ENCODE results near the gene PABPN1.

The PABPN1 gene

GRCh38 chr14:23299211-23299957 lies 21.9 kb upstream of the PABPN1 start:
- no peak overlapping the region for H3K27ac ChIP-seq
- TF ChIP-seq CTCF (conservative IDR thresholded peaks at IDR 0.05) (peak; percentile 28), ZFX (IDR thresholded peaks at IDR 0.05) (no peak)

GRCh38 chr14:23299986-23300686 lies 21.1 kb upstream of the PABPN1 start:
- TF ChIP-seq ZFX (IDR thresholded peaks at IDR 0.05), result no peak
- TF ChIP-seq CTCF (conservative IDR thresholded peaks at IDR 0.05), result peak; percentile 13
- peak overlapping the region; percentile 94 for H3K27ac ChIP-seq

DNA sequence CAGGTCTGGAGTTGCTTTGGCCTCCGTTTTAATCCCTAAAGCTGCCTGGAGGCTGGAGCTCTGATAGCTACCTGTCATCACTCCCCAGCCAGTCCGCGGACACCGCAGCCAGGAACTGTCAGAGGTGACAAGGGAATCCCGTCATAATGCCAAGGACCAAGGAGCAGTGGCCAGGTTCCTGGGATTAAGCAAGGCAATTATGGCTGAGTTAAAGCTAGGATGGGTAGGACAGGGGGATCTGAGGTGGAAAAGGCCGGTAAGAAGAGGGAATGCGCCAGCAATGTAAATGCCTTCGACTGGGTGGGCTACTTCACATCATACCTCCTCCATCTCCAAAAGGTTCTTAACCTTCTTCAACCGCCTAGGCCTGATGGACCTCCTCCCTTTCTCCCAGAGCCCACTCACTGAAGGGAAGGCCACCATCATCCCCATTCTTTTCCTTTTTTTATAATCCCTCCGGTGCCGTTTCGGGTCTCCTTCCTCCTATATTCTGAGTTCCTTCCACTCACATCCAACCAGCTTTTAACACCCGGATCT lies 20.5 kb upstream of the PABPN1 start:
- H3K27ac ChIP-seq, result peak overlapping the region; percentile 94
- TF ChIP-seq CTCF (conservative IDR thresholded peaks at IDR 0.05) (no peak), ZFX (IDR thresholded peaks at IDR 0.05) (no peak)

GRCh38 chr14:23301288-23301968 lies 19.8 kb upstream of the PABPN1 start:
- H3K27ac ChIP-seq, result peak overlapping the region; percentile 94
- TF ChIP-seq CTCF (conservative IDR thresholded peaks at IDR 0.05) (peak; percentile 93), ZFX (IDR thresholded peaks at IDR 0.05) (no peak)

- peak; percentile 89 for TF ChIP-seq ZFX (IDR thresholded peaks at IDR 0.05)
- no peak; the same call in 1 of the 2 replicates for TF ChIP-seq CTCF (conservative IDR thresholded peaks at IDR 0.05)
- H3K27ac ChIP-seq, result peak overlapping the region; percentile 94
Observed at GRCh38 chr14:23301969-23302289, 19.3 kb upstream of the PABPN1 start.

DNA sequence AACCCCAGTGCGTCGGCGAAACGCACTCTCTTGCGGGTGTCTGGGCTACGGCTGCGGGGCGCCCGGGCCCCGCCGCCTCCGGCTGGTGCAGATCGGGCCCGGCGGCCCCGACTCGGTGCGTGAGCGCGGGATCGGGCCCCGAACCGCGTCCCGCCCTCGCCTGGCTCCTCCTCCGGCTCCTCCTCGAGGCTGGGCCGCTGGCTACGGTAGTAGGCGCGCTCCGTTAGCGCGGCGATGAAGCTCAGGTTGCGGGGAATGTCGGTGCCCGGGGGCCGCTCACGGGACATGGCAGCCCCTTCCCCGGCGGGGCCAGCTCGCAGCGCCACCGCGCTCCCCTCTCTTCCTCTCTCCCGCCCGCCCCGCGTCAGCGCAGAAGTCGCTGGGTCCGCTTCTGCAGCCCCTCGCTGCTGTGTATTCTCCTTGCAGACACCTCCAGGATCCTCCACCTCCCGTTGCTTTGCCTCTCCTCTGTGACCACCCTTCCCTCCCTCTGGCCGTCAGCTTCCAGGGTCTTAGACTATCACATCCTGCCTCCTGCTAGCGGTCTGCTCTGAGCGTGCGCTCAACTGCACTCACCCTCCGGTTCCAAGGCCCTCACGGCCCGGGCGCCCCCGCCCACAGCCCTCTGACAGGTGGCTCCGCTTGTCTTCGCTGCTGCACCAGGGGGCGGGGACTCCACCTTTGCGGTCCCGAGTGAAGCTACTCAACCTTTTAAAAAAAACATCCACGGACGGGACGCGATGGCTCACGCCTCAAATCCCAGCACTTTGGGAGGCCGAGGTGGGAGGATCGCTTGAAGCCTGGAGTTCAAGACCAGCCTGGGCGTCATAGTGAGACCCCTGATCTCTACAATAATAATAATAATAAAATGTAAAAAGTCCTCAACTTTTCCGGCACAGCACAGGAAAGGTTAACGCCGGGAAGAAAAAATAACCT lies 18.7 kb upstream of the PABPN1 start, which contains the start of gene PPP1R3E:
Gene PPP1R3E (minus strand): TSS at position 570 of the 936 bp plus-strand sequence. CDS start 283 bp downstream, at position 287.
- TF ChIP-seq ZFX (IDR thresholded peaks at IDR 0.05) (peak; percentile 79; the same call in 1 of the 2 replicates), CTCF (conservative IDR thresholded peaks at IDR 0.05) (no peak)
- H3K27ac ChIP-seq, result peak within 1 kb of the TSS; percentile 94
